HG02610 (cell line): ENCODE results near the gene PRDM2.

Source experiments
- ATAC-seq: cut with Tn5 transposase; IDR thresholded peaks from one replicate; pipeline ENCODE4 v1.9.1; 2021; ENCODE audit warnings: mild to moderate bottlenecking, moderate library complexity; ENCODE audit not compliant: unreplicated experiment

PRDM2 gene

GRCh38 chr1:13830170-13830569 is 130.2 kb downstream of the PRDM2 start:
- ATAC-seq = no peak

- no peak for ATAC-seq
Measured at GRCh38 chr1:13830616-13831280, 130.8 kb downstream of the PRDM2 start.

GRCh38 chr1:13832100-13832499 is 132.1 kb downstream of the PRDM2 start:
- no peak for ATAC-seq

GRCh38 chr1:13832536-13832935 is 132.5 kb downstream of the PRDM2 start:
- no peak for ATAC-seq

GRCh38 chr1:13836136-13836535 is 136.1 kb downstream of the PRDM2 start:
- ATAC-seq = no peak

GRCh38 chr1:13836631-13837030 is 136.6 kb downstream of the PRDM2 start:
- ATAC-seq = no peak

GRCh38 chr1:13838236-13838635 is 138.2 kb downstream of the PRDM2 start:
- ATAC-seq = no peak

GRCh38 chr1:13842497-13842896 is 142.5 kb downstream of the PRDM2 start:
- ATAC-seq = no peak

GRCh38 chr1:13851726-13852125 is 151.7 kb downstream of the PRDM2 start:
- no peak for ATAC-seq

GRCh38 chr1:13855554-13855953 is 155.6 kb downstream of the PRDM2 start:
- no peak for ATAC-seq

- ATAC-seq = no peak
Measured at GRCh38 chr1:13860031-13860430, 160.0 kb downstream of the PRDM2 start.

GRCh38 chr1:13864760-13865159 is 164.8 kb downstream of the PRDM2 start:
- no peak for ATAC-seq

- ATAC-seq = no peak
Measured at GRCh38 chr1:13865851-13866250, 165.9 kb downstream of the PRDM2 start.

- no peak for ATAC-seq
Measured at GRCh38 chr1:13867603-13868002, 167.6 kb downstream of the PRDM2 start.

GRCh38 chr1:13869172-13869797 is 169.3 kb downstream of the PRDM2 start:
- no peak for ATAC-seq

- no peak for ATAC-seq
Measured at GRCh38 chr1:13871413-13871812, 171.4 kb downstream of the PRDM2 start.

- no peak for ATAC-seq
Measured at GRCh38 chr1:13871886-13872285, 171.9 kb downstream of the PRDM2 start.

- ATAC-seq = no peak
Measured at GRCh38 chr1:13873032-13873431, 173.0 kb downstream of the PRDM2 start.
